Heart right ventricle (tissue), 16 donors: Measurements from ENCODE around the gene CA10. TPM values are rescaled to one million over a fixed set of nuclear protein-coding genes. Genes with fewer than 3 reads are reported as not detected.

ENCODE experiments used
- ATAC-seq, 8 donors: fragments of 200-7000 bp; cut with Tn5 transposase; one replicate each; pipeline ENCODE4 v1.9.1; 2020; ENCODE audit warnings: mild to moderate bottlenecking in 8 of 8, moderate library complexity in 8 of 8, moderate number of reproducible peaks in 1 of 8
- DNase-seq, 2 donors: peaks; one replicate each; pipeline ENCODE4 v3.0.0-alpha.2; 2020
- H3K27ac ChIP-seq, 10 donors: fragments of 200-600 bp; sonication (generic) in 2 of 10; one replicate each; pipeline versions ENCODE4 v1.5.0 to v1.8.0; 2020 to 2022; ENCODE audit warnings: mild to moderate bottlenecking in 3 of 10
- H3K27me3 ChIP-seq, 7 donors: fragments of 200-600 bp; one replicate each; pipeline ENCODE4 v1.8.0; 2021 to 2022; ENCODE audit warnings: mild to moderate bottlenecking in 2 of 7
- H3K36me3 ChIP-seq, 9 donors: fragments of 200-600 bp; sonication (generic) in 1 of 9; one replicate each; pipeline versions ENCODE4 v1.5.0 to v1.8.0; 2020 to 2022; ENCODE audit warnings: mild to moderate bottlenecking in 2 of 9
- H3K4me1 ChIP-seq, 9 donors: fragments of 200-600 bp; sonication (generic) in 1 of 9; one replicate each; pipeline versions ENCODE4 v1.5.0 to v1.8.0; 2020 to 2022; ENCODE audit warnings: mild to moderate bottlenecking in 4 of 9
- H3K4me3 ChIP-seq, 10 donors: fragments of 200-600 bp; sonication (generic) in 2 of 10; one replicate each; pipeline versions ENCODE4 v1.5.0 to v1.8.0; 2020 to 2022; ENCODE audit warnings: mild to moderate bottlenecking in 7 of 10, moderate library complexity in 2 of 10
- H3K9me3 ChIP-seq, 11 donors: fragments of 200-600 bp in 10 of 11; sonication (generic) in 2 of 11; one replicate each; pipeline versions ENCODE4 v1.5.0 to v1.8.0; 2013 to 2022; ENCODE audit warnings: mild to moderate bottlenecking in 2 of 11, control low read depth in 1 of 11, moderate library complexity in 1 of 11
- CTCF ChIP-seq, 9 donors: fragments of 200-600 bp; sonication (generic) in 2 of 9; IDR thresholded peaks; one replicate each; pipeline versions ENCODE4 v1.5.0 to v1.8.0; 2021 to 2022; ENCODE audit warnings: antibody characterized with exemption in 9 of 9, mild to moderate bottlenecking in 5 of 9, moderate library complexity in 1 of 9
- WGBS, 2 donors: extraction: QIAGEN DNeasy Blood & Tissue Kit; methylation state at CpG; one replicate each; pipeline ENCODE4 v1.1.7; 2013; ENCODE audit warnings: inconsistent platforms in 1 of 2; 5-methylcytosine and 5-hydroxymethylcytosine counted together
- intact Hi-C, 10 donors: fragments of 100-400 bp; cut with DNase I; formaldehyde crosslinking; loops; one replicate each; pipeline versions ENCODE4 v1.11.1 to v1.14.2; 2022
- polyA plus RNA-seq, 2 donors: library from polyadenylated mRNA; stranded (reverse); fragments of 200-250 nt; gene quantifications; one replicate each; pipeline ENCODE4 v1.2.3, GENCODE V29; 2013
- total RNA-seq, 10 donors: library from RNA; stranded (reverse); fragmentation: NEBNext Ultra II Directional in 3 of 10; extraction: Animal tissue kit (Norgen Biotek cat#: 25700) in 3 of 10; gene quantifications; one replicate each; pipeline versions ENCODE4 v1.2.1 to v1.2.4, GENCODE V29; 2021 to 2023
- donor health status: Arrhythmogenic right ventricular cardiomyopathy.
- donor health status: ischemic (EF 13 %, LVEDD 7.1; RV severe dilation, severe dysfunction).
- donor health status: healthy with polysubstance abuse.
- donor health status: DM: no; HTN: yes; CAD: no.
- donor health status: DM: no; HTN: no; CAD: no.
- donor health status: ischemic (EF 25% LVEDD 6.9; RV normal size, moderate dysfunction).
- donor health status: ischemic (EF 25% LVEDD 5.7; RV mildly dilated, moderate dysfunction).
- donor health status: healthy.
- donor health status: DM: yes; HTN: yes; CAD: no.
- donor health status: Ischemic cardiomyopathy.
- donor health status: ischemic (EF 35%, LVEDD 5.7; RV mildly dilated, moderate dysfunction).
- donor health status: nonischemic (EF 11% LVEDD 7.7; RV severe dilation, severe dysfunction).
- donor health status: DM: yes; HTN: yes; CAD: no.
- donor health status: PGD.
- donor health status: ischemic (EF 29% LVEDD 5.4; RV normal size, mild dysfunction).
- donor health status: nonischemic (EF 23%, LVEDD 6.1; RV moderate dilation, normal function).

The CA10 gene
- total and polyA plus RNA-seq, 12 donors = not detected

GRCh38 chr17:51890710-51891109 lies 267.8 kb downstream of the CA10 start:
- Histone ChIP-seq H3K36me3 (no peaks in the 10 kb centered on the region), H3K4me1 (no peaks in the 10 kb centered on the region), H3K27me3 (no peaks in the 10 kb centered on the region), H3K9me3 (peaks cover 0 to 3% (median 0%) of the 10 kb centered on the region in 11 donors), H3K27ac (no peak overlapping the region), H3K4me3 (no peak overlapping the region)
- intact Hi-C loops = no loop called here
- no peak for ATAC-seq
- DNase-seq = no peak
- no peak for TF ChIP-seq CTCF (IDR thresholded peaks at IDR 0.05)
- WGBS, 2 donors = 81 to 87% methylated on average over 1 of the region's 1 CpG

GRCh38 chr17:51888816-51889215 lies 269.7 kb downstream of the CA10 start:
- Histone ChIP-seq H3K36me3 (no peaks in the 10 kb centered on the region), H3K27me3 (no peaks in the 10 kb centered on the region), H3K9me3 (peaks cover 0 to 3% (median 0%) of the 10 kb centered on the region in 11 donors), H3K4me1 (no peaks in the 10 kb centered on the region), H3K4me3 (no peak overlapping the region), H3K27ac (no peak overlapping the region)
- DNase-seq = no peak
- intact Hi-C loops = loop anchor here in 1 of 10 donors (10.0 kb wide), 1 partner anchor 66 kb away; no protein-coding TSS in a partner anchor
- WGBS, 2 donors = 69 to 82% methylated on average over 2 of the region's 2 CpGs
- no peak for TF ChIP-seq CTCF (IDR thresholded peaks at IDR 0.05)
- ATAC-seq = no peak

- TF ChIP-seq CTCF (IDR thresholded peaks at IDR 0.05) = no peak
- Histone ChIP-seq H3K4me1 (no peaks in the 10 kb centered on the region), H3K36me3 (no peaks in the 10 kb centered on the region), H3K27me3 (peaks cover 0 to 3% (median 0%) of the 10 kb centered on the region in 7 donors), H3K4me3 (no peak overlapping the region), H3K27ac (no peak overlapping the region), H3K9me3 (peaks cover 0 to 4% (median 0%) of the 10 kb centered on the region in 11 donors)
- DNase-seq (no peak), ATAC-seq (no peak)
- intact Hi-C loops = no loop called here
These were observed 281.5 kb downstream of the CA10 start for GRCh38 chr17:51876986-51877385.

GRCh38 chr17:51873302-51873701 lies 285.2 kb downstream of the CA10 start:
- Histone ChIP-seq H3K27me3 (peaks cover 0 to 3% (median 0%) of the 10 kb centered on the region in 7 donors), H3K36me3 (no peaks in the 10 kb centered on the region), H3K4me1 (no peaks in the 10 kb centered on the region), H3K27ac (no peak overlapping the region), H3K9me3 (no peaks in the 10 kb centered on the region), H3K4me3 (no peak overlapping the region)
- ATAC-seq (no peak), DNase-seq (no peak)
- intact Hi-C loops = no loop called here
- no peak for TF ChIP-seq CTCF (IDR thresholded peaks at IDR 0.05)
- WGBS, 2 donors = 20% methylated on average over 3 of the region's 3 CpGs
